Brain microvascular endothelial cell (primary cell): ENCODE data around the gene HDGFL2.

ENCODE experiments used
- DNase-seq: peaks from one replicate; pipeline ENCODE4 v3.0.0-alpha.2; 2020
- H3K27ac ChIP-seq: fragments of 250-450 bp; sonication (Bioruptor Pico); 2 replicates; pipeline ENCODE4 v1.5.1; 2020; ENCODE audit warnings: mild to moderate bottlenecking, moderate library complexity
- H3K27me3 ChIP-seq: fragments of 250-450 bp; sonication (Bioruptor Pico); replicated peaks from 2 replicates; pipeline ENCODE4 v1.5.1; 2020; ENCODE audit warnings: mild to moderate bottlenecking
- H3K36me3 ChIP-seq: fragments of 250-450 bp; sonication (Bioruptor Pico); replicated peaks from 2 replicates; pipeline ENCODE4 v1.5.1; 2020; ENCODE audit warnings: mild to moderate bottlenecking
- H3K4me3 ChIP-seq: 2 replicates; pipeline ENCODE4 v1.5.1; 2011; ENCODE audit warnings: low read depth, mild to moderate bottlenecking, control low read depth, low read length, moderate library complexity
- CTCF ChIP-seq: IDR thresholded peaks from 2 replicates; pipeline ENCODE4 v1.5.1; 2011; ENCODE audit warnings: low read depth, mild to moderate bottlenecking, moderate library complexity, low read length, control low read depth, inconsistent platforms; ENCODE audit errors: missing control alignments
- in situ Hi-C: cut with HindIII; loops from 2 replicates; pipeline ENCODE4 v1.10.0; 2017; ENCODE audit warnings: low sequenced_read_pairs, low pct_ligation_motif_present

The HDGFL2 gene

GRCh38 chr19:4507150-4507452 is 35.0 kb downstream of the HDGFL2 start:
- peaks cover 21% of the 10 kb centered on the region for H3K36me3 ChIP-seq
- TF ChIP-seq CTCF, result no peak
- H3K27me3 ChIP-seq, result no peaks in the 10 kb centered on the region
- no peak overlapping the region for H3K4me3 ChIP-seq
- H3K27ac ChIP-seq, result no peak overlapping the region
- no peak for DNase-seq
- in situ Hi-C loops, result no loop called here

GRCh38 chr19:4507804-4508203 is 35.7 kb downstream of the HDGFL2 start:
- no peak for DNase-seq
- TF ChIP-seq CTCF, result no peak
- in situ Hi-C loops, result no loop called here
- H3K4me3 ChIP-seq, result no peak overlapping the region
- peaks cover 14% of the 10 kb centered on the region for H3K36me3 ChIP-seq
- no peak overlapping the region for H3K27ac ChIP-seq
- H3K27me3 ChIP-seq, result no peaks in the 10 kb centered on the region

GRCh38 chr19:4508698-4509097 is 36.6 kb downstream of the HDGFL2 start:
- no peak for TF ChIP-seq CTCF
- Histone ChIP-seq H3K27me3 (no peaks in the 10 kb centered on the region), H3K27ac (no peak overlapping the region), H3K4me3 (no peak overlapping the region), H3K36me3 (peaks cover 9% of the 10 kb centered on the region)
- DNase-seq, result no peak
- in situ Hi-C loops, result no loop called here

GRCh38 chr19:4510435-4511255 is 38.5 kb downstream of the HDGFL2 start:
- no peak for TF ChIP-seq CTCF
- H3K27ac ChIP-seq, result no peak overlapping the region
- no peak overlapping the region for H3K4me3 ChIP-seq
- no peaks in the 10 kb centered on the region for H3K36me3 ChIP-seq
- no peak for DNase-seq
- in situ Hi-C loops, result no loop called here
- no peaks in the 10 kb centered on the region for H3K27me3 ChIP-seq

- in situ Hi-C loops, result no loop called here
- no peaks in the 10 kb centered on the region for H3K27me3 ChIP-seq
- TF ChIP-seq CTCF, result no peak
- H3K4me3 ChIP-seq, result no peak overlapping the region
- no peak for DNase-seq
- H3K36me3 ChIP-seq, result no peaks in the 10 kb centered on the region
- no peak overlapping the region for H3K27ac ChIP-seq
Observed at GRCh38 chr19:4511300-4512054, 39.4 kb downstream of the HDGFL2 start.

GRCh38 chr19:4512070-4512469 is 40.0 kb downstream of the HDGFL2 start:
- Histone ChIP-seq H3K36me3 (no peaks in the 10 kb centered on the region), H3K4me3 (no peak overlapping the region), H3K27ac (no peak overlapping the region), H3K27me3 (no peaks in the 10 kb centered on the region)
- TF ChIP-seq CTCF, result no peak
- in situ Hi-C loops, result no loop called here
- no peak for DNase-seq
